Articular chondrocyte of knee joint (primary cell): Measurements from ENCODE around the gene ABCB11. TPM values are rescaled to one million over a fixed set of nuclear protein-coding genes. Genes with fewer than 3 reads are reported as not detected.

Experiments
- total RNA-seq: library from RNA; depleted of rRNA; stranded (reverse); fragments of >200 nt; gene quantifications from 2 replicates; pipeline ENCODE4 v1.2.3, GENCODE V29; 2012

Gene ABCB11
- not detected in 2 replicates for total RNA-seq

DNA sequence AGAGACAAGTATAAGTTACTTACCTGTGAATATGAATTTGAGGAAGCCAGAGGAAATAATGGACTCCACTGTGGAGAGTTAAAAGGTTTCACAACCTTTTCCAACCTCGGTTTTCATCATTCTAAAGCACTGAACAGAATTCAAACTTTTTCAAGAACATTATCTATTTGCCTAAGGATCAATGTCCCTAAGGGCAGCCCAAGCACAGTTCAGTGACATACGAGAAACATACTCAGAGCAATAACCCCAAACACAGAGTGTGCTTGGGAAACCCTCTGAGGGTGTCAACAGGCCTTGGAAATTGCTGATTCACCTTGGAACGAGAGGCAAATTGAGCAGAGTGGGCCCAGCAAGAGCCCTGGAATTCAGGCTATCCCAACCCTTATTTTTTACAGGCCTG is at the start of gene ABCB11:
TSS of gene ABCB11 (minus strand) at position 123 of the 400 bp plus-strand sequence. CDS start 13,199 bp downstream, outside the sequence.

DNA sequence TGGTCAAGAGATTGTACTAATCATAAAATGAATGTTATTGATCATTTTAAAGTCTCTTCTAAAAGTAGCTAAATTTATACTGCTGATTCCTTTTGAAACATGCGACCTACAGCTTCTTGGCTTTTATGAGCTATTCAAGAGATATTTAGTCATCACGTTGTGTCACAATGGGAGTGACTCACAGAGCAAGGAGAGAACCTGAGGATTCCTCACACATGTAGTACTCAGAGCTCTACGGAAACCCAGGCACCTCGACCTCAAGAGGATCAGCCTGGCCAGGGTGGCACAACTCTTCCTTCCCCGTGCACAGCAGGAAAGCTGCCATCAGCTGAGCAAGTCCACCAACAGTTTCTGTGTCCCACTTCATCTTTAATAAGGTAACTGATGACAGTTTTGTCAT is 38.2 kb upstream of the ABCB11 start, which contains the start of gene DHRS9:
TSS of gene DHRS9 (plus strand) at position 223 of the 400 bp plus-strand sequence. CDS start 12,019 bp downstream, outside the sequence.

DNA sequence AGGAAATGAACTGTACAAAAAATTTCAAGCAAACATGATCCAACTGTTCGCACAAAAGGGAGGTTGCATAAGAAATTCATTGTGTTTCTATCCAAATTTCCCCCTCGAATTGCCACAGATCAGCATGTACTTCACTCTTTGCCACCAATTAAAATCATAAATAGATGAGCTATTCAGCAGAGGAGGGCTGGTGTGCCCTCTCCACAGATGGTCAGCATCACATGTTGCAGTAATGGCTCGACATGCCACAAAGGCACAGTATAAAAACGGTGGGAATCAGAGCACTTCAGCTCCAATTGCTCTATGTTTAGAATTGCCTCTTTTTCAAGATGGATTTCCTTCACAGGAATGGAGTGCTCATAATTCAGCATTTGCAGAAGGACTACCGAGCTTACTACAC is 130.1 kb downstream of the ABCB11 start, which contains the start of gene G6PC2:
TSS of gene G6PC2 (plus strand) at position 289 of the 400 bp plus-strand sequence. CDS start at position 330, 41 bp downstream.

DNA sequence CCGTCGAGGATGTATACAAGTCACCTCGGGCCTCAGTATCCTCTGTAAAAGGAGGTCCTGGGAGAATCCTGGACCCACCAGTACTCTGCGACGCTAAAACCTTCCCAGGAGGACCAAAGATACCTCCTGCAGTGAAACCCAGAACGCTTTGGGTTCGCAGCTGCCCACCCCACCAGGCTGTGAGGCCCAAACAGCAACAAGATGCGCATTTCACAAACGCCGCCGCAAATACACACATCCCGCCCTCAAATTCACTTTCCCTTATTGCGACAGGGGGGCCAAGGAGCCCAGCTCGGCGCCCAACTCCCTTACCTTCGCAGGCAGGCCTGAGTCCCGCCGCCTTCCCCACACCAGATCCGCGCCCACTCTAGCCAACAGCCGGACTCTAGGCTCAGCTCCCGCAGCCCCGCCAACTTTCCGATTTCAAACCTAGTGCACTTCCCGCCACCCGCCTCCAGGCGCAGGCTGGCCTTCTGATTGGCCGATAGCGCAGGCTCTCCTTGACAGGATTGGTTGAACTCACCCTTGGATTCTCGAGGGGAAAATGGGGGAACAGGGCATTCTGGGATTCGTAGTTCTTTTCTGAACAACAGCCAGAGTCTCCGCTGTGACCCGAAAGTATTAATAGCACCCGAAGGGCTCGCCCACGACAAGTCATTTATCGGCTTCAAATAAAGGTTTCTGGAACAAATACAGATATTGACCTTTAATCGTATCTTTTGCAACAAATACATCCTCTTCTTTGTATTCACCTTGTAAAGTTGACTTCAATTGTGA is 140.9 kb downstream of the ABCB11 start, which contains the start of gene SPC25:
TSS of gene SPC25 (minus strand) at position 425 of the 777 bp plus-strand sequence. CDS start 911 bp downstream, outside the sequence.

Other genes with a start within 250 kb of the ABCB11 start
- gene NOSTRIN, start 228.7 kb downstream of the ABCB11 start, total RNA-seq = 1.4 and 1.5 TPM in 2 replicates
- 3.7 and 4.9 TPM in 2 replicates for gene SPC25, start 140.9 kb downstream of the ABCB11 start, total RNA-seq
- not detected in 2 replicates for gene G6PC2, start 130.0 kb downstream of the ABCB11 start, total RNA-seq
- gene DHRS9, start 38.2 kb upstream of the ABCB11 start, total RNA-seq = not detected in 2 replicates